ENCODE measurements around the gene POLE. TPM values are rescaled to one million over a fixed set of nuclear protein-coding genes. Genes with fewer than 3 reads are reported as not detected.
A peak's percentile ranks its signal among the peaks of the same experiment; 100 is the strongest.

The POLE gene
- total RNA-seq, 1 donor from 2014 or later, result 32.9 TPM

GRCh38 chr12:132718644-132719043, 31.5 kb upstream of the POLE start:
- Histone ChIP-seq H3K9ac (ENCODE audit: low read depth in 1 of 3, low read length in 3 of 3) (no peak overlapping the region), H3K36me3 (ENCODE audit: control insufficient read depth in 3 of 3, insufficient read depth in 3 of 3, low read length in 3 of 3) (peaks cover 48 to 51% (median 49%) of the 10 kb centered on the region in 3 donors), H3K9me3 (ENCODE audit: control insufficient read depth in 3 of 3, low read length in 3 of 3) (no peaks in the 10 kb centered on the region), H3K4me3 (ENCODE audit: low read length in 3 of 3) (no peak overlapping the region), H3K4me1 (ENCODE audit: control insufficient read depth in 3 of 3, insufficient read depth in 3 of 3, low read length in 3 of 3) (no peaks in the 10 kb centered on the region), H3K27ac (ENCODE audit: low read depth, low read length) (no peak overlapping the region), H3K27me3 (ENCODE audit: control insufficient read depth in 3 of 3, insufficient read depth in 3 of 3, low read length in 3 of 3) (no peaks in the 10 kb centered on the region)

- Histone ChIP-seq H3K9me3 (ENCODE audit: control insufficient read depth in 3 of 3, low read length in 3 of 3) (no peaks in the 10 kb centered on the region), H3K9ac (ENCODE audit: low read depth in 1 of 3, low read length in 3 of 3) (no peak overlapping the region), H3K27me3 (ENCODE audit: control insufficient read depth in 3 of 3, insufficient read depth in 3 of 3, low read length in 3 of 3) (no peaks in the 10 kb centered on the region), H3K27ac (ENCODE audit: low read depth, low read length) (no peak overlapping the region), H3K4me1 (ENCODE audit: control insufficient read depth in 3 of 3, insufficient read depth in 3 of 3, low read length in 3 of 3) (no peaks in the 10 kb centered on the region), H3K4me3 (ENCODE audit: low read length in 3 of 3) (no peak overlapping the region), H3K36me3 (ENCODE audit: control insufficient read depth in 3 of 3, insufficient read depth in 3 of 3, low read length in 3 of 3) (peaks cover 40 to 45% (median 43%) of the 10 kb centered on the region in 3 donors)
These were observed 30.6 kb upstream of the POLE start for GRCh38 chr12:132717531-132718387.

GRCh38 chr12:132717011-132717410, 29.9 kb upstream of the POLE start:
- Histone ChIP-seq H3K4me1 (ENCODE audit: control insufficient read depth in 3 of 3, insufficient read depth in 3 of 3, low read length in 3 of 3) (no peaks in the 10 kb centered on the region), H3K36me3 (ENCODE audit: control insufficient read depth in 3 of 3, insufficient read depth in 3 of 3, low read length in 3 of 3) (peaks cover 40 to 45% (median 43%) of the 10 kb centered on the region in 3 donors), H3K9me3 (ENCODE audit: control insufficient read depth in 3 of 3, low read length in 3 of 3) (no peaks in the 10 kb centered on the region), H3K9ac (ENCODE audit: low read depth in 1 of 3, low read length in 3 of 3) (no peak overlapping the region), H3K4me3 (ENCODE audit: low read length in 3 of 3) (no peak overlapping the region), H3K27me3 (ENCODE audit: control insufficient read depth in 3 of 3, insufficient read depth in 3 of 3, low read length in 3 of 3) (no peaks in the 10 kb centered on the region), H3K27ac (ENCODE audit: low read depth, low read length) (no peak overlapping the region)

GRCh38 chr12:132716356-132716755, 29.2 kb upstream of the POLE start:
- H3K9me3 ChIP-seq (ENCODE audit: control insufficient read depth in 3 of 3, low read length in 3 of 3), result no peaks in the 10 kb centered on the region
- no peak overlapping the region for H3K27ac ChIP-seq (ENCODE audit: low read depth, low read length)
- H3K4me3 ChIP-seq (ENCODE audit: low read length in 3 of 3), result no peak overlapping the region
- H3K9ac ChIP-seq (ENCODE audit: low read depth in 1 of 3, low read length in 3 of 3), result no peak overlapping the region
- peaks cover 40 to 41% (median 41%) of the 10 kb centered on the region in 3 donors for H3K36me3 ChIP-seq (ENCODE audit: control insufficient read depth in 3 of 3, insufficient read depth in 3 of 3, low read length in 3 of 3)
- peaks cover 4 to 6% (median 5%) of the 10 kb centered on the region in 3 donors for H3K4me1 ChIP-seq (ENCODE audit: control insufficient read depth in 3 of 3, insufficient read depth in 3 of 3, low read length in 3 of 3)
- no peaks in the 10 kb centered on the region for H3K27me3 ChIP-seq (ENCODE audit: control insufficient read depth in 3 of 3, insufficient read depth in 3 of 3, low read length in 3 of 3)

- peaks cover 5 to 10% (median 7%) of the 10 kb centered on the region in 3 donors for H3K4me1 ChIP-seq (ENCODE audit: control insufficient read depth in 3 of 3, insufficient read depth in 3 of 3, low read length in 3 of 3)
- peaks cover 35 to 37% (median 37%) of the 10 kb centered on the region in 3 donors for H3K36me3 ChIP-seq (ENCODE audit: control insufficient read depth in 3 of 3, insufficient read depth in 3 of 3, low read length in 3 of 3)
- H3K27ac ChIP-seq (ENCODE audit: low read depth, low read length), result no peak overlapping the region
- no peak overlapping the region for H3K9ac ChIP-seq (ENCODE audit: low read depth in 1 of 3, low read length in 3 of 3)
- H3K9me3 ChIP-seq (ENCODE audit: control insufficient read depth in 3 of 3, low read length in 3 of 3), result no peaks in the 10 kb centered on the region
- H3K27me3 ChIP-seq (ENCODE audit: control insufficient read depth in 3 of 3, insufficient read depth in 3 of 3, low read length in 3 of 3), result no peaks in the 10 kb centered on the region
- no peak overlapping the region for H3K4me3 ChIP-seq (ENCODE audit: low read length in 3 of 3)
These were observed 28.7 kb upstream of the POLE start for GRCh38 chr12:132715874-132716273.

- H3K9ac ChIP-seq (ENCODE audit: low read depth in 1 of 3, low read length in 3 of 3), result no peak overlapping the region
- no peaks in the 10 kb centered on the region for H3K27me3 ChIP-seq (ENCODE audit: control insufficient read depth in 3 of 3, insufficient read depth in 3 of 3, low read length in 3 of 3)
- peaks cover 16 to 22% (median 21%) of the 10 kb centered on the region in 3 donors for H3K36me3 ChIP-seq (ENCODE audit: control insufficient read depth in 3 of 3, insufficient read depth in 3 of 3, low read length in 3 of 3)
These were observed 26.0 kb upstream of the POLE start for GRCh38 chr12:132713123-132713522.

GRCh38 chr12:132711080-132711843, 24.1 kb upstream of the POLE start:
- H3K9me3 ChIP-seq (ENCODE audit: control insufficient read depth in 3 of 3, low read length in 3 of 3), result no peaks in the 10 kb centered on the region
- H3K27me3 ChIP-seq (ENCODE audit: control insufficient read depth in 3 of 3, insufficient read depth in 3 of 3, low read length in 3 of 3), result no peaks in the 10 kb centered on the region
- H3K36me3 ChIP-seq (ENCODE audit: control insufficient read depth in 3 of 3, insufficient read depth in 3 of 3, low read length in 3 of 3), result peaks cover 7 to 10% (median 9%) of the 10 kb centered on the region in 3 donors
- no peak overlapping the region for H3K27ac ChIP-seq (ENCODE audit: low read depth, low read length)
- H3K4me1 ChIP-seq (ENCODE audit: control insufficient read depth in 3 of 3, insufficient read depth in 3 of 3, low read length in 3 of 3), result peaks cover 10 to 15% (median 11%) of the 10 kb centered on the region in 3 donors
- H3K4me3 ChIP-seq (ENCODE audit: low read length in 3 of 3), result peak overlapping the region; percentile 74 to 91 (median 89)
- H3K9ac ChIP-seq (ENCODE audit: low read depth in 1 of 3, low read length in 3 of 3), result peak overlapping the region; percentile 74 to 91 (median 83)

More at GRCh38 chr12:132713123-132713522, 26.0 kb upstream of the POLE start:
- Histone ChIP-seq H3K27ac (ENCODE audit: low read depth, low read length) (no peak overlapping the region), H3K4me3 (ENCODE audit: low read length in 3 of 3) (no peak overlapping the region), H3K4me1 (ENCODE audit: control insufficient read depth in 3 of 3, insufficient read depth in 3 of 3, low read length in 3 of 3) (peaks cover 10 to 15% (median 11%) of the 10 kb centered on the region in 3 donors), H3K9me3 (ENCODE audit: control insufficient read depth in 3 of 3, low read length in 3 of 3) (no peaks in the 10 kb centered on the region)

- Histone ChIP-seq H3K4me1 (ENCODE audit: control insufficient read depth in 3 of 3, insufficient read depth in 3 of 3, low read length in 3 of 3) (peaks cover 10 to 15% (median 11%) of the 10 kb centered on the region in 3 donors), H3K4me3 (ENCODE audit: low read length in 3 of 3) (peak within 1 kb of the TSS; percentile 74 to 91 (median 89)), H3K9me3 (ENCODE audit: control insufficient read depth in 3 of 3, low read length in 3 of 3) (no peaks in the 10 kb centered on the region), H3K27me3 (ENCODE audit: control insufficient read depth in 3 of 3, insufficient read depth in 3 of 3, low read length in 3 of 3) (no peaks in the 10 kb centered on the region), H3K36me3 (ENCODE audit: control insufficient read depth in 3 of 3, insufficient read depth in 3 of 3, low read length in 3 of 3) (peaks cover 3 to 9% (median 7%) of the 10 kb centered on the region in 3 donors), H3K9ac (ENCODE audit: low read depth in 1 of 3, low read length in 3 of 3) (peak within 1 kb of the TSS; percentile 74 to 94 (median 91)), H3K27ac (ENCODE audit: low read depth, low read length) (peak within 1 kb of the TSS; percentile 77)
These were observed 23.4 kb upstream of the POLE start, which contains the start of gene PGAM5 for GRCh38 chr12:132710405-132711079. Gene PGAM5 (plus strand): TSS chr12:132710842. CDS start chr12:132710877, 35 bp downstream.

GRCh38 chr12:132710043-132710404, 22.9 kb upstream of the POLE start:
- H3K9me3 ChIP-seq (ENCODE audit: control insufficient read depth in 3 of 3, low read length in 3 of 3), result no peaks in the 10 kb centered on the region
- peaks cover 10 to 15% (median 11%) of the 10 kb centered on the region in 3 donors for H3K4me1 ChIP-seq (ENCODE audit: control insufficient read depth in 3 of 3, insufficient read depth in 3 of 3, low read length in 3 of 3)
- peak overlapping the region; percentile 73 to 94 (median 91) for H3K9ac ChIP-seq (ENCODE audit: low read depth in 1 of 3, low read length in 3 of 3)
- peak overlapping the region; percentile 77 for H3K27ac ChIP-seq (ENCODE audit: low read depth, low read length)
- peak overlapping the region; percentile 74 to 91 (median 89) for H3K4me3 ChIP-seq (ENCODE audit: low read length in 3 of 3)
- peaks cover 3 to 9% (median 6%) of the 10 kb centered on the region in 3 donors for H3K36me3 ChIP-seq (ENCODE audit: control insufficient read depth in 3 of 3, insufficient read depth in 3 of 3, low read length in 3 of 3)
- H3K27me3 ChIP-seq (ENCODE audit: control insufficient read depth in 3 of 3, insufficient read depth in 3 of 3, low read length in 3 of 3), result no peaks in the 10 kb centered on the region

Measured in skeletal muscle tissue (tissue), 4 donors.